K562 (cell line): ENCODE data around the gene CHCHD1. TPM values are rescaled to one million over a fixed set of nuclear protein-coding genes. Genes with fewer than 3 reads are reported as not detected.
A peak's percentile ranks its signal among the peaks of the same experiment; 100 is the strongest.

Experiments
- BHLHE40 ChIP-seq: IDR thresholded peaks from 2 replicates; pipeline ENCODE4 v1.6.1; 2011; ENCODE audit warnings: low read length, improper control_type of control experiment
- FOXJ3 ChIP-seq: sonication (generic); formaldehyde crosslinking; IDR thresholded peaks from 2 replicates; pipeline ENCODE4 v1.4.0; 2020; ENCODE audit warnings: mild to moderate bottlenecking, missing genetic modification reagents
- PHF21A ChIP-seq: fragments of 450-650 bp; IDR thresholded peaks from 2 replicates; pipeline ENCODE4 v1.6.1; 2017; ENCODE audit warnings: low read depth, borderline replicate concordance
- POLR2AphosphoS2 ChIP-seq: IDR thresholded peaks from 2 replicates; pipeline ENCODE4 v1.6.1; 2012; ENCODE audit warnings: low read length, improper control_type of control experiment
- ZFX ChIP-seq: sonication (generic); formaldehyde crosslinking; IDR thresholded peaks from 2 replicates; pipeline ENCODE4 v1.8.0; 2022; ENCODE audit warnings: mild to moderate bottlenecking, missing genetic modification reagents, moderate library complexity
- ZKSCAN8 ChIP-seq: fragments of 200-800 bp; sonication (Bioruptor generic); IDR thresholded peaks from 2 replicates; pipeline ENCODE4 v1.6.1; 2016; ENCODE audit warnings: missing genetic modification characterization, missing compliant biosample characterization
- ZNF24 ChIP-seq: fragments of 450-650 bp; IDR thresholded peaks from 2 replicates; pipeline ENCODE4 v1.6.1; 2016
- ZNF274 ChIP-seq: IDR thresholded peaks from 2 replicates; pipeline ENCODE4 v1.6.1; 2011; ENCODE audit warnings: low read depth, mild to moderate bottlenecking, low read length, moderate library complexity, borderline replicate concordance
- polyA plus RNA-seq, 8 experiments: library from polyadenylated mRNA; depleted of rRNA in 4 of 8; stranded (reverse) in 5 of 8; unstranded in 3 of 8; fragments of >200 nt; fragmentation: Nextera tagmentation in 2 of 8; fragmentation: Illumina TruSeq in 1 of 8; extraction: Ambion mirVana in 2 of 8; extraction: Trizol in 1 of 8; gene quantifications; 2 replicates each; pipeline versions ENCODE4 v1.2.1 to v1.2.3, GENCODE V29; 2011 to 2014; ENCODE audit warnings: inconsistent platforms in 1 of 8, missing spikeins in 1 of 8
- total RNA-seq, 7 experiments: library from RNA; depleted of rRNA in 6 of 7; stranded (reverse); fragments of >200 nt in 6 of 7; fragmentation: Illumina TruSeq in 2 of 7; extraction: Trizol in 2 of 7; gene quantifications; 2 replicates each; pipeline versions ENCODE4 v1.2.1 to v1.2.3, GENCODE V29; 2011 to 2021; ENCODE audit warnings: low replicate concordance in 1 of 7
- TF ChIP-seq, protein P1 (sequence below), 3 experiments: fragments of 200-800 bp in 1 of 3; sonication (Bioruptor generic) in 1 of 3; sonication (generic) in 1 of 3; formaldehyde crosslinking in 1 of 3; IDR thresholded peaks; 2 replicates each; pipeline versions ENCODE4 v1.6.1 to v1.8.0; 2016 to 2022; ENCODE audit warnings: mild to moderate bottlenecking in 2 of 3, missing compliant biosample characterization in 2 of 3, missing genetic modification characterization in 2 of 3, missing genetic modification reagents in 1 of 3
- TF ChIP-seq, protein P2 (sequence below): fragments of 250-450 bp; sonication (Bioruptor Pico); IDR thresholded peaks from 2 replicates; pipeline ENCODE4 v1.5.0; 2021; ENCODE audit warnings: mild to moderate bottlenecking, moderate library complexity
- TF ChIP-seq, protein P3 (sequence below): sonication (generic); formaldehyde crosslinking; IDR thresholded peaks from 2 replicates; pipeline ENCODE4 v1.9.0; 2022; ENCODE audit warnings: mild to moderate bottlenecking, missing genetic modification reagents
- TF ChIP-seq, protein P4 (sequence below): fragments of 250-450 bp; sonication (Bioruptor Pico); IDR thresholded peaks from 2 replicates; pipeline ENCODE4 v1.5.0; 2020; ENCODE audit warnings: mild to moderate bottlenecking, borderline replicate concordance
- TF ChIP-seq, protein P5 (sequence below), 2 experiments: fragments of 200-800 bp in 1 of 2; sonication (Bioruptor generic) in 1 of 2; sonication (generic) in 1 of 2; formaldehyde crosslinking in 1 of 2; IDR thresholded peaks in 1 of 2; conservative IDR thresholded peaks in 1 of 2; 2 replicates each; pipeline versions ENCODE4 v1.5.0 to v1.6.1; 2016 to 2020; ENCODE audit warnings: missing compliant biosample characterization in 1 of 2, missing genetic modification characterization in 1 of 2, missing genetic modification reagents in 1 of 2
- TF ChIP-seq, protein P6 (sequence below): fragments of 450-650 bp; formaldehyde crosslinking; IDR thresholded peaks from 2 replicates; pipeline ENCODE4 v1.4.0; 2020; ENCODE audit warnings: mild to moderate bottlenecking, moderate library complexity

CHCHD1 gene
- total and polyA plus RNA-seq, 9 of the 15 experiments (the other 6 are each of a cell fraction or from before 2014, with no cell fraction given): 52.9 to 126 (median 83.4) TPM

DNA sequence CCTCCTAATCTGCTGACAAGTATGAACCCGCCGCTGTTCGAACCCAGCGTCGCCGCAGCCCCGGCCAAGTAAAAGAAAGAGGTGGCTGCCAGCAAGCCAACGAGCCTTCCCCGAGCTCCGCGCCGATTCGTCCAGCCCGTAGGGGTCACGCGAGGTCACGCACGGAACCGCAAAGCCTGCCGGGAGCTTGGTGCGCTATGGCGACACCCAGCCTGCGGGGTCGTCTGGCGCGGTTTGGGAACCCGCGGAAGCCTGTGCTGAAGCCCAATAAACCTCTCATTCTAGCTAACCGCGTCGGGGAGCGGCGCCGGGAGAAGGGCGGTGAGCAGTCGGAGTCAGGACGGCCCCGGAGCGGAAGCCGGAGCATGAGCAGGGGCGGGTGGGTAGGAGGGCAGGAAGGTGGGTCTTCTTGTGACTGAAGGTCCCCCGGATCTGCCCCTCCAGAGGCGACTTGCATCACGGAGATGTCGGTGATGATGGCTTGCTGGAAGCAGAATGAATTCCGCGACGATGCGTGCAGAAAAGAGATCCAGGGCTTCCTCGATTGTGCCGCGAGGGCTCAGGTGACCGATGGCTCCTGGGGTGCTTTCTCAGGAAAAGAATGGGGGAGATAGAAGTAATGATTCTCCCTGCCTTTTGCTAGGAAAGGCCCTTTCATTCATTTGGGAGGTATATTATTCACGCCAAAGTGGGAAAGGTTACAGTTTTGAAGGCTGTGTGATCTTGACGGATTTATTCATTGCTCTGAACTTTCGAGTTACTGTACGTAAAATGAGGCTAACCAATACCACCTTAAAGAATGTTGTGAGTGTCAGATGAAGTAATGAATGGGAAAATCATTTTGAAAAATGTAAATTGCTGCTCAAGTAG is at the start of gene CHCHD1 (continued):
- TF ChIP-seq, protein P1, sequence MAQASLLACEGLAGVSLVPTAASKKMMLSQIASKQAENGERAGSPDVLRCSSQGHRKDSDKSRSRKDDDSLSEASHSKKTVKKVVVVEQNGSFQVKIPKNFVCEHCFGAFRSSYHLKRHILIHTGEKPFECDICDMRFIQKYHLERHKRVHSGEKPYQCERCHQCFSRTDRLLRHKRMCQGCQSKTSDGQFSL (CRISPR knock-in tag; IDR thresholded peaks at IDR 0.05): no peak
- TF ChIP-seq, protein P1 (tag; IDR thresholded peaks at IDR 0.05): no peak
- TF ChIP-seq, protein P2, sequence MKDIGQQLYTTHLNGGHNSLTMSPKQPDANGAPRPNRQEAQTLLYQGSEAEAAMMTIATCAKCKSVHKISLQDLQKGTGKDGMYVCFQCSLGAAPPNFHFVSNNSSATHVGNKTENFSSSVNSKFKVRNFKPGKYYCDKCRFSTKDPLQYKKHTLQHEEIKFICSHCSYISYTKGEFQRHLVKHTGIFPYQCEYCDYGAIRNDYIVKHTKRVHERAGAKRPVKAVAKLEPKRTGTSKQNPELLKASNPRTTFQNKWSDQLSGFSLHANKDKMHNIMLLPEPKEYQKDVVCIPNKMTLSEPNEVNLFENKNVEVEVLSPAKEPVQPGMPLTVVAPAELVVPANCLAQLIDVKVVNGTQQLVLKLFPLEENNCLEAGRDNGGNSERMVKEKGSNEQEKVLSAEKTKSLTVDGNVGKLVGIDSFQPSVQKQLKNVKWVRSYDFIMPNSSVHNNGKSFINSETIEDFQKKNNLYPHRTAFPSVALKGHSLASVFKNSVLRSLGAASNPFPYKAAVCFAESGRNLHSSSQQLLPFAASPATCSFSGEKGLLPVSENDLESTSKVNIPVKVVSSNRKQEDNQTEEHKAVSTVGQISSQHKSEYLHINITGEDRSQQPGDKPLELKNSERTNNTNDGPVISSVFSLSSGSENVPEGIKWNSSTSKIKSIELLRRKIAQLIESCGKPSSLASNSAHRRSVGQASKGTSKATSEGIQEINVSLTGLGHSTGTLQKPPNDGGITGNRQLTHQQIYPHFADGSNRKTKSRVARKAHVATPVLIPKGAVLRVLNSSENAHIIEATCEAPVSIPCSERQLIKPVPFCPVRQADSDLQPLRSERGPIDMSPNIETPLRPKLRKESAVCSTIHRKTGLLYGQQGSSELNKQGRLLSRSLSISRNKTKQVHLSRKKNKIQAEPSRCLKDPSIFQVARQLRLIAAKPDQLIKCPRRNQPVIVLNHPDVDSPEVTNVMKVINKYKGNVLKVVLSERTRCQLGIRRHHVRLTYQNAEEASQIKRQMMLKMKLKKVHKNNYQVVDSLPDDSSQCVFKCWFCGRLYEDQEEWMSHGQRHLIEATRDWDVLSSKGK: no peak
- peak; percentile 86 for TF ChIP-seq BHLHE40
- peak; percentile 50; the same call in 1 of the 2 replicates for TF ChIP-seq POLR2AphosphoS2
- peak; percentile 45; the same call in 1 of the 2 replicates for TF ChIP-seq ZFX (CRISPR knock-in tag)
- peak; percentile 90 for TF ChIP-seq ZNF24
- TF ChIP-seq, protein P3, sequence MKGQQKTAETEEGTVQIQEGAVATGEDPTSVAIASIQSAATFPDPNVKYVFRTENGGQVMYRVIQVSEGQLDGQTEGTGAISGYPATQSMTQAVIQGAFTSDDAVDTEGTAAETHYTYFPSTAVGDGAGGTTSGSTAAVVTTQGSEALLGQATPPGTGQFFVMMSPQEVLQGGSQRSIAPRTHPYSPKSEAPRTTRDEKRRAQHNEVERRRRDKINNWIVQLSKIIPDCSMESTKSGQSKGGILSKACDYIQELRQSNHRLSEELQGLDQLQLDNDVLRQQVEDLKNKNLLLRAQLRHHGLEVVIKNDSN (CRISPR knock-in tag): peak; percentile 80
- no peak for TF ChIP-seq ZKSCAN8
- TF ChIP-seq, protein P4, sequence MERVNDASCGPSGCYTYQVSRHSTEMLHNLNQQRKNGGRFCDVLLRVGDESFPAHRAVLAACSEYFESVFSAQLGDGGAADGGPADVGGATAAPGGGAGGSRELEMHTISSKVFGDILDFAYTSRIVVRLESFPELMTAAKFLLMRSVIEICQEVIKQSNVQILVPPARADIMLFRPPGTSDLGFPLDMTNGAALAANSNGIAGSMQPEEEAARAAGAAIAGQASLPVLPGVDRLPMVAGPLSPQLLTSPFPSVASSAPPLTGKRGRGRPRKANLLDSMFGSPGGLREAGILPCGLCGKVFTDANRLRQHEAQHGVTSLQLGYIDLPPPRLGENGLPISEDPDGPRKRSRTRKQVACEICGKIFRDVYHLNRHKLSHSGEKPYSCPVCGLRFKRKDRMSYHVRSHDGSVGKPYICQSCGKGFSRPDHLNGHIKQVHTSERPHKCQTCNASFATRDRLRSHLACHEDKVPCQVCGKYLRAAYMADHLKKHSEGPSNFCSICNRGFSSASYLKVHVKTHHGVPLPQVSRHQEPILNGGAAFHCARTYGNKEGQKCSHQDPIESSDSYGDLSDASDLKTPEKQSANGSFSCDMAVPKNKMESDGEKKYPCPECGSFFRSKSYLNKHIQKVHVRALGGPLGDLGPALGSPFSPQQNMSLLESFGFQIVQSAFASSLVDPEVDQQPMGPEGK (CRISPR knock-in tag): no peak
- no peak for TF ChIP-seq PHF21A
- TF ChIP-seq, protein P5, sequence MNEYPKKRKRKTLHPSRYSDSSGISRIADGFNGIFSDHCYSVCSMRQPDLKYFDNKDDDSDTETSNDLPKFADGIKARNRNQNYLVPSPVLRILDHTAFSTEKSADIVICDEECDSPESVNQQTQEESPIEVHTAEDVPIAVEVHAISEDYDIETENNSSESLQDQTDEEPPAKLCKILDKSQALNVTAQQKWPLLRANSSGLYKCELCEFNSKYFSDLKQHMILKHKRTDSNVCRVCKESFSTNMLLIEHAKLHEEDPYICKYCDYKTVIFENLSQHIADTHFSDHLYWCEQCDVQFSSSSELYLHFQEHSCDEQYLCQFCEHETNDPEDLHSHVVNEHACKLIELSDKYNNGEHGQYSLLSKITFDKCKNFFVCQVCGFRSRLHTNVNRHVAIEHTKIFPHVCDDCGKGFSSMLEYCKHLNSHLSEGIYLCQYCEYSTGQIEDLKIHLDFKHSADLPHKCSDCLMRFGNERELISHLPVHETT (CRISPR knock-in tag; conservative IDR thresholded peaks at IDR 0.05 in 1 of 2, IDR thresholded peaks at IDR 0.05 in 1 of 2): peak in 1 of 2 experiments; percentile 64; a peak in 1 of 4 replicates
- TF ChIP-seq FOXJ3 (CRISPR knock-in tag): no peak
- TF ChIP-seq, protein P6, sequence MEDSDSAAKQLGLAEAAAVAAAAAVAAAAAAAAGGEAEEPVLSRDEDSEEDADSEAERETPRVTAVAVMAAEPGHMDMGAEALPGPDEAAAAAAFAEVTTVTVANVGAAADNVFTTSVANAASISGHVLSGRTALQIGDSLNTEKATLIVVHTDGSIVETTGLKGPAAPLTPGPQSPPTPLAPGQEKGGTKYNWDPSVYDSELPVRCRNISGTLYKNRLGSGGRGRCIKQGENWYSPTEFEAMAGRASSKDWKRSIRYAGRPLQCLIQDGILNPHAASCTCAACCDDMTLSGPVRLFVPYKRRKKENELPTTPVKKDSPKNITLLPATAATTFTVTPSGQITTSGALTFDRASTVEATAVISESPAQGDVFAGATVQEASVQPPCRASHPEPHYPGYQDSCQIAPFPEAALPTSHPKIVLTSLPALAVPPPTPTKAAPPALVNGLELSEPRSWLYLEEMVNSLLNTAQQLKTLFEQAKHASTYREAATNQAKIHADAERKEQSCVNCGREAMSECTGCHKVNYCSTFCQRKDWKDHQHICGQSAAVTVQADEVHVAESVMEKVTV: no peak
- TF ChIP-seq ZNF274: no peak
